GM12878 (cell line): ENCODE measurements around the gene ILRUN.

Experiments
- HDAC2 ChIP-seq: fragments of 200-600 bp; sonication (generic); IDR thresholded peaks from 2 replicates; pipeline ENCODE4 v1.6.1; 2017
- NBN ChIP-seq: fragments of 450-650 bp; IDR thresholded peaks from 2 replicates; pipeline ENCODE4 v1.6.1; 2016
- POLR2A ChIP-seq: IDR thresholded peaks from 2 replicates; pipeline ENCODE4 v1.6.1; 2011; ENCODE audit warnings: low read depth, mild to moderate bottlenecking, low read length
- SP1 ChIP-seq: IDR thresholded peaks from one replicate; pipeline ENCODE4 v1.6.1; 2011; ENCODE audit warnings: low read depth, low read length
- SUZ12 ChIP-seq: fragments of 200-600 bp; sonication (generic); IDR thresholded peaks from one replicate; pipeline ENCODE4 v1.6.1; 2018; ENCODE audit warnings: antibody characterized with exemption, mild to moderate bottlenecking; ENCODE audit not compliant: unreplicated experiment
- TF ChIP-seq, protein P1 (sequence below): IDR thresholded peaks from 2 replicates; pipeline ENCODE4 v1.6.1; 2012; ENCODE audit warnings: low read depth, low read length, improper control_type of control experiment
- TF ChIP-seq, protein P2 (sequence below): IDR thresholded peaks from 2 replicates; pipeline ENCODE4 v1.6.1; 2011; ENCODE audit warnings: mild to moderate bottlenecking, low read depth, low read length, moderate library complexity; ENCODE audit not compliant: insufficient replicate concordance
- TF ChIP-seq, protein P3 (sequence below): fragments of 450-650 bp; IDR thresholded peaks from 2 replicates; pipeline ENCODE4 v1.6.1; 2017; ENCODE audit warnings: mild to moderate bottlenecking

DNA sequence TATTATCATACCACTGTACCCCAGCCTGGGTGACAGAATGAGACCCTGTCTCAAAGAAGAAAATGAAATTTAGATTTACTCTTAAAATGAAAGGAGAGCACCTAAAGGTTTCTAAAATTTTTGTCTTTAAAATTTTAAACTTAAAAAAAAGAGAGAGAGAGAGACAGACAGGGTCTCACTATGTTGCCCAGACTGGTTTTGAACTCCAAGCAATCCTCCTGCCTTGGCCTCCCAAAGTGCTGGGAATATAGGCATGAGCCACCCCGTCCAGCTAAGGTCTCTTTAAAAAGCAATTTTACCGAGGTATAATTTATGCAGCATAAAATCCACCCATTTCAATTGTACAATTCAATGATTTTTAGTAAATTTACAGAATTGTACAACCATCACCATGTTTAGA lies 33.2 kb downstream of the ILRUN start:
- no peak for TF ChIP-seq SUZ12
- TF ChIP-seq, protein P1, sequence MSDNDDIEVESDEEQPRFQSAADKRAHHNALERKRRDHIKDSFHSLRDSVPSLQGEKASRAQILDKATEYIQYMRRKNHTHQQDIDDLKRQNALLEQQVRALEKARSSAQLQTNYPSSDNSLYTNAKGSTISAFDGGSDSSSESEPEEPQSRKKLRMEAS: no peak
- no peak for TF ChIP-seq HDAC2
- TF ChIP-seq NBN: no peak
- no peak for TF ChIP-seq POLR2A
- TF ChIP-seq, protein P2, sequence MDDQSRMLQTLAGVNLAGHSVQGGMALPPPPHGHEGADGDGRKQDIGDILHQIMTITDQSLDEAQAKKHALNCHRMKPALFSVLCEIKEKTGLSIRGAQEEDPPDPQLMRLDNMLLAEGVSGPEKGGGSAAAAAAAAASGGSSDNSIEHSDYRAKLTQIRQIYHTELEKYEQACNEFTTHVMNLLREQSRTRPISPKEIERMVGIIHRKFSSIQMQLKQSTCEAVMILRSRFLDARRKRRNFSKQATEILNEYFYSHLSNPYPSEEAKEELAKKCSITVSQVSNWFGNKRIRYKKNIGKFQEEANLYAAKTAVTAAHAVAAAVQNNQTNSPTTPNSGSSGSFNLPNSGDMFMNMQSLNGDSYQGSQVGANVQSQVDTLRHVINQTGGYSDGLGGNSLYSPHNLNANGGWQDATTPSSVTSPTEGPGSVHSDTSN: no peak
- TF ChIP-seq, protein P3, sequence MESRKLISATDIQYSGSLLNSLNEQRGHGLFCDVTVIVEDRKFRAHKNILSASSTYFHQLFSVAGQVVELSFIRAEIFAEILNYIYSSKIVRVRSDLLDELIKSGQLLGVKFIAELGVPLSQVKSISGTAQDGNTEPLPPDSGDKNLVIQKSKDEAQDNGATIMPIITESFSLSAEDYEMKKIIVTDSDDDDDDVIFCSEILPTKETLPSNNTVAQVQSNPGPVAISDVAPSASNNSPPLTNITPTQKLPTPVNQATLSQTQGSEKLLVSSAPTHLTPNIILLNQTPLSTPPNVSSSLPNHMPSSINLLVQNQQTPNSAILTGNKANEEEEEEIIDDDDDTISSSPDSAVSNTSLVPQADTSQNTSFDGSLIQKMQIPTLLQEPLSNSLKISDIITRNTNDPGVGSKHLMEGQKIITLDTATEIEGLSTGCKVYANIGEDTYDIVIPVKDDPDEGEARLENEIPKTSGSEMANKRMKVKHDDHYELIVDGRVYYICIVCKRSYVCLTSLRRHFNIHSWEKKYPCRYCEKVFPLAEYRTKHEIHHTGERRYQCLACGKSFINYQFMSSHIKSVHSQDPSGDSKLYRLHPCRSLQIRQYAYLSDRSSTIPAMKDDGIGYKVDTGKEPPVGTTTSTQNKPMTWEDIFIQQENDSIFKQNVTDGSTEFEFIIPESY: no peak
- TF ChIP-seq SP1: no peak
